ENCODE data around the gene HMGB4. TPM values are rescaled to one million over a fixed set of nuclear protein-coding genes. Genes with fewer than 3 reads are reported as not detected.

Gene HMGB4
- total and polyA plus RNA-seq, 2 donors (not counting 1 experiment from before 2014, with no cell fraction given) = not detected

GRCh38 chr1:33876970-33877650, 13.2 kb downstream of the HMGB4 start:
- DNase-seq (ENCODE audit: low read depth in 2 of 2) = peak in 1 of 2 donors; percentile 95
- Histone ChIP-seq H3K27me3 (ENCODE audit: control insufficient read depth, insufficient read depth, low read length) (no peaks in the 10 kb centered on the region), H3K4me3 (replicated peaks in 1 of 4; ENCODE audit: control extremely low read depth in 1 of 4, insufficient read depth in 1 of 4, low read depth in 3 of 4, low read length in 4 of 4) (no peak overlapping the region), H3K27ac (ENCODE audit: insufficient read depth, low read length) (no peak overlapping the region), H3K4me2 (ENCODE audit: extremely low read depth, insufficient read depth, low read length) (no peak overlapping the region), H3K9ac (ENCODE audit: insufficient read depth, low read length) (no peak overlapping the region), H4K20me1 (ENCODE audit: control insufficient read depth, extremely low read depth, insufficient read depth, low read length) (no peaks in the 10 kb centered on the region), H3K36me3 (ENCODE audit: control insufficient read depth, insufficient read depth, low read length) (no peaks in the 10 kb centered on the region), H3K9me3 (ENCODE audit: control insufficient read depth, insufficient read depth, low read depth, low read length) (no peaks in the 10 kb centered on the region), H3K4me1 (ENCODE audit: control insufficient read depth, extremely low read depth, insufficient read depth, low read length) (peaks cover 3% of the 10 kb centered on the region), H3K79me2 (ENCODE audit: control insufficient read depth, insufficient read depth, low read length) (no peaks in the 10 kb centered on the region), H2AFZ (ENCODE audit: low read length) (no peak overlapping the region)
- no peak for TF ChIP-seq EZH2 (IDR thresholded peaks at IDR 0.05; ENCODE audit: low read length, missing control alignments)
- TF ChIP-seq, protein P1, sequence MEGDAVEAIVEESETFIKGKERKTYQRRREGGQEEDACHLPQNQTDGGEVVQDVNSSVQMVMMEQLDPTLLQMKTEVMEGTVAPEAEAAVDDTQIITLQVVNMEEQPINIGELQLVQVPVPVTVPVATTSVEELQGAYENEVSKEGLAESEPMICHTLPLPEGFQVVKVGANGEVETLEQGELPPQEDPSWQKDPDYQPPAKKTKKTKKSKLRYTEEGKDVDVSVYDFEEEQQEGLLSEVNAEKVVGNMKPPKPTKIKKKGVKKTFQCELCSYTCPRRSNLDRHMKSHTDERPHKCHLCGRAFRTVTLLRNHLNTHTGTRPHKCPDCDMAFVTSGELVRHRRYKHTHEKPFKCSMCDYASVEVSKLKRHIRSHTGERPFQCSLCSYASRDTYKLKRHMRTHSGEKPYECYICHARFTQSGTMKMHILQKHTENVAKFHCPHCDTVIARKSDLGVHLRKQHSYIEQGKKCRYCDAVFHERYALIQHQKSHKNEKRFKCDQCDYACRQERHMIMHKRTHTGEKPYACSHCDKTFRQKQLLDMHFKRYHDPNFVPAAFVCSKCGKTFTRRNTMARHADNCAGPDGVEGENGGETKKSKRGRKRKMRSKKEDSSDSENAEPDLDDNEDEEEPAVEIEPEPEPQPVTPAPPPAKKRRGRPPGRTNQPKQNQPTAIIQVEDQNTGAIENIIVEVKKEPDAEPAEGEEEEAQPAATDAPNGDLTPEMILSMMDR (conservative IDR thresholded peaks at IDR 0.05 in 1 of 2, IDR thresholded peaks at IDR 0.05 in 1 of 2; ENCODE audit: low read depth in 1 of 2, low read length in 2 of 2) = no peak

- Histone ChIP-seq H3K36me3 (ENCODE audit: control insufficient read depth, insufficient read depth, low read length) (no peaks in the 10 kb centered on the region), H3K4me2 (ENCODE audit: extremely low read depth, insufficient read depth, low read length) (no peak overlapping the region), H4K20me1 (ENCODE audit: control insufficient read depth, extremely low read depth, insufficient read depth, low read length) (no peaks in the 10 kb centered on the region), H3K4me3 (replicated peaks in 1 of 4; ENCODE audit: control extremely low read depth in 1 of 4, insufficient read depth in 1 of 4, low read depth in 3 of 4, low read length in 4 of 4) (no peak overlapping the region), H3K9ac (ENCODE audit: insufficient read depth, low read length) (no peak overlapping the region), H3K79me2 (ENCODE audit: control insufficient read depth, insufficient read depth, low read length) (no peaks in the 10 kb centered on the region), H3K27me3 (ENCODE audit: control insufficient read depth, insufficient read depth, low read length) (no peaks in the 10 kb centered on the region), H3K9me3 (ENCODE audit: control insufficient read depth, insufficient read depth, low read depth, low read length) (no peaks in the 10 kb centered on the region), H2AFZ (ENCODE audit: low read length) (no peak overlapping the region), H3K27ac (ENCODE audit: insufficient read depth, low read length) (no peak overlapping the region), H3K4me1 (ENCODE audit: control insufficient read depth, extremely low read depth, insufficient read depth, low read length) (peaks cover 3% of the 10 kb centered on the region)
- TF ChIP-seq, protein P1 (conservative IDR thresholded peaks at IDR 0.05 in 1 of 2, IDR thresholded peaks at IDR 0.05 in 1 of 2; ENCODE audit: low read depth in 1 of 2, low read length in 2 of 2) = no peak
- no peak for TF ChIP-seq EZH2 (IDR thresholded peaks at IDR 0.05; ENCODE audit: low read length, missing control alignments)
- no peak for DNase-seq (ENCODE audit: low read depth in 2 of 2)
Observed at GRCh38 chr1:33878392-33878791, 14.5 kb downstream of the HMGB4 start.

GRCh38 chr1:33880305-33880704, 16.4 kb downstream of the HMGB4 start:
- Histone ChIP-seq H3K27me3 (ENCODE audit: control insufficient read depth, insufficient read depth, low read length) (no peaks in the 10 kb centered on the region), H3K4me1 (ENCODE audit: control insufficient read depth, extremely low read depth, insufficient read depth, low read length) (peaks cover 3% of the 10 kb centered on the region), H3K36me3 (ENCODE audit: control insufficient read depth, insufficient read depth, low read length) (no peaks in the 10 kb centered on the region), H4K20me1 (ENCODE audit: control insufficient read depth, extremely low read depth, insufficient read depth, low read length) (no peaks in the 10 kb centered on the region), H3K4me3 (replicated peaks in 1 of 4; ENCODE audit: control extremely low read depth in 1 of 4, insufficient read depth in 1 of 4, low read depth in 3 of 4, low read length in 4 of 4) (no peak overlapping the region), H3K9ac (ENCODE audit: insufficient read depth, low read length) (no peak overlapping the region), H3K9me3 (ENCODE audit: control insufficient read depth, insufficient read depth, low read depth, low read length) (no peaks in the 10 kb centered on the region), H3K4me2 (ENCODE audit: extremely low read depth, insufficient read depth, low read length) (no peak overlapping the region), H3K79me2 (ENCODE audit: control insufficient read depth, insufficient read depth, low read length) (no peaks in the 10 kb centered on the region), H2AFZ (ENCODE audit: low read length) (no peak overlapping the region), H3K27ac (ENCODE audit: insufficient read depth, low read length) (no peak overlapping the region)
- peak in 1 of 2 donors; percentile 20 for DNase-seq (ENCODE audit: low read depth in 2 of 2)
- TF ChIP-seq EZH2 (IDR thresholded peaks at IDR 0.05; ENCODE audit: low read length, missing control alignments) = no peak
- TF ChIP-seq, protein P1 (conservative IDR thresholded peaks at IDR 0.05 in 1 of 2, IDR thresholded peaks at IDR 0.05 in 1 of 2; ENCODE audit: low read depth in 1 of 2, low read length in 2 of 2) = no peak
